Astrocyte of the spinal cord (primary cell): Measurements from ENCODE around the gene EAF1.
A peak's percentile ranks its signal among the peaks of the same experiment; 100 is the strongest.

Source experiments
- DNase-seq: peaks from one replicate; pipeline ENCODE4 v3.0.0; 2011; ENCODE audit warnings: low read depth, low spot score
- H3K4me3 ChIP-seq: 2 replicates; pipeline ENCODE4 v1.5.1; 2011; ENCODE audit warnings: low read depth, mild to moderate bottlenecking, low read length, moderate library complexity
- in situ Hi-C: cut with HindIII; loops from 2 replicates; pipeline ENCODE4 v1.10.0; 2017; ENCODE audit warnings: low sequenced_read_pairs
- TF ChIP-seq, protein P1 (sequence below): IDR thresholded peaks from 2 replicates; pipeline ENCODE4 v1.5.1; 2012; ENCODE audit warnings: low read depth, mild to moderate bottlenecking, low read length, inconsistent platforms

Gene EAF1

DNA sequence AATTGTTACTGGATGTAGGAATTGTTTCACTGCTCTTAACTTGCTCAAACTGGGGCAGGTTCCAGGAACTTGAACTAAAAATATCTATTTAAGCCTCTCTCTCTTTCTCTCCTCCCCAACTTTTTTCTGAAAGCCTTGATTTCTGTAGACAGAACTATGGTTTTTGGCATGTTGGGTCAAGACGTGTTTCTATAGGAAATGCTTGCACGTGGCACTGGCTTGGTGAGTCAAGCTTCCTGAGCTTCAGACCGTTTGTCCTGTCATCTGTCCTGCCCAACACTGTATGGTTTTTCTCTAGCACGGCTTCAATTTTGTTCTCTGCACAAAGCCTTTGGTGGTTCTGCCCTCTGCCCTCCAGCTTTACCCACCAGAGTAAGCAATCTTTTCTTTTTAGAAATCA, 13.5 kb downstream of the EAF1 start:
- TF ChIP-seq, protein P1, sequence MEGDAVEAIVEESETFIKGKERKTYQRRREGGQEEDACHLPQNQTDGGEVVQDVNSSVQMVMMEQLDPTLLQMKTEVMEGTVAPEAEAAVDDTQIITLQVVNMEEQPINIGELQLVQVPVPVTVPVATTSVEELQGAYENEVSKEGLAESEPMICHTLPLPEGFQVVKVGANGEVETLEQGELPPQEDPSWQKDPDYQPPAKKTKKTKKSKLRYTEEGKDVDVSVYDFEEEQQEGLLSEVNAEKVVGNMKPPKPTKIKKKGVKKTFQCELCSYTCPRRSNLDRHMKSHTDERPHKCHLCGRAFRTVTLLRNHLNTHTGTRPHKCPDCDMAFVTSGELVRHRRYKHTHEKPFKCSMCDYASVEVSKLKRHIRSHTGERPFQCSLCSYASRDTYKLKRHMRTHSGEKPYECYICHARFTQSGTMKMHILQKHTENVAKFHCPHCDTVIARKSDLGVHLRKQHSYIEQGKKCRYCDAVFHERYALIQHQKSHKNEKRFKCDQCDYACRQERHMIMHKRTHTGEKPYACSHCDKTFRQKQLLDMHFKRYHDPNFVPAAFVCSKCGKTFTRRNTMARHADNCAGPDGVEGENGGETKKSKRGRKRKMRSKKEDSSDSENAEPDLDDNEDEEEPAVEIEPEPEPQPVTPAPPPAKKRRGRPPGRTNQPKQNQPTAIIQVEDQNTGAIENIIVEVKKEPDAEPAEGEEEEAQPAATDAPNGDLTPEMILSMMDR: no peak
- peak; percentile 27 for DNase-seq
- no peak overlapping the region for H3K4me3 ChIP-seq
- in situ Hi-C loops: no loop called here

DNA sequence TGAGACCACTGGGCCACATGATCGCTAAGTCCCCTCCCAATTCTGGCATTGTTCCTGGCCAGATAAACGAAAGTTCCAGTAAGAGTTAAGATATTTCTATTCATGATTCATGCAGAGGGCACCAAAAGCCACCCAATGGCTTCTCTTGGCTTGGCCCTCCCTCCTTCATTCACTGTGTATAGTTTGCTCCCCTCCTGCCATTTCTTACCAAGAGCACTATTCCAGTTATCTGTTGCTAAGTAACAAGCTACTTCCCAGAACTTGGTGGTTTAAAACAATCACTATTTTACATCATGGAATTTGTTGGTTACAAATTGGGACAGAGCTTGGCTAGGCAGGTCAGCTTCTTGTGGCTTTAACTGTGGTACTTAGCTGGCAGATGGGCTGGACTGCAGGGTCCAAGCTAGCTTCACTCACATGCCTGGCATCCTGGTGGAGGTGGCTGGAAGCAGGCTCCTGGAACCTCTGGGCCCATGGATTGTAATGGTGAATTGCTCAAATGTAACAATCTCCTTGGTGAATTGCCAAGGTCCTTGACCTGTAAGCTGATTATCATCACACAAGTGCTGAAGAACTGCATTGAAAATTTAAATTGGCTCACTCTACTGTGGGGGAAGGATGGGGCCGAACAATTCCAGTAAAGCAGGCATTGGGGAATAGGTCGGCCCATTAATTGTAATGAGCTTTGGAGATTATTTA, 16.6 kb downstream of the EAF1 start:
- H3K4me3 ChIP-seq: no peak overlapping the region
- peak; percentile 89 for DNase-seq
- in situ Hi-C loops: no loop called here
- TF ChIP-seq, protein P1: no peak

DNA sequence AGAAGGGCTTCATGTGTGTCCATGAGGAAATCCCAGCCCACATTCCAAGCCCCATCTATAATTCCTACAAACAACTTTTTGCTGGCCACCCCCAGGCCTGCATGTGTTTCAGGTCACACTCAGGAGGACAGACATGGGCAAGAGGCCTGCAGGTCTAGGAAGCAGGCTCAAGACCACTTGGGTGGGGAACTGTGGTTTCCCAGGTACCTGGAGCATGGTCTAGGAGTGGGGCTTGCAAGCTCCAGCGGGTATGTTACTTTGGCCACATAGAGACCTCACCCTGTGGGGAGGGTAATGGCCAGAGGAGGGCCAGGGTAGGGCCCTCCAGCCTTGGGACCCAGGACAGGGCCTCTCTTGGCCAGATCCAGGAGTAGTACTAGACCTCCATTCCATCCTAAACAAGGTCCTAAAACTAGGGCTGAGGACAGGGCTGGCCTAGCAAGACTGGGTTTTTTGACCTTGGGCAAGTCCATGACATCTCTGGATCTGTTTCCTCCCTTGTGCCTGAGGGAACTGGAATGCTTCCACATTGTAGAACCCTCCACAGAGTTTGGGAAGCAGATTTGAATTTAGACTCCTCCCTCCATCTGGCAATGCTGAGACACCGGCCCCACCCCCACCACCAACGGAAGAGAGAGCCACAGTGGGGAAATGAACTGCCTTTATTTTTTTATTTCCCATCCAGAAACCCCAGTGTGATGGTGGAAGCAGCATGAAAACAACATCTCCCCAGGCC, 22.3 kb downstream of the EAF1 start:
- in situ Hi-C loops: no loop called here
- TF ChIP-seq, protein P1: no peak

DNA sequence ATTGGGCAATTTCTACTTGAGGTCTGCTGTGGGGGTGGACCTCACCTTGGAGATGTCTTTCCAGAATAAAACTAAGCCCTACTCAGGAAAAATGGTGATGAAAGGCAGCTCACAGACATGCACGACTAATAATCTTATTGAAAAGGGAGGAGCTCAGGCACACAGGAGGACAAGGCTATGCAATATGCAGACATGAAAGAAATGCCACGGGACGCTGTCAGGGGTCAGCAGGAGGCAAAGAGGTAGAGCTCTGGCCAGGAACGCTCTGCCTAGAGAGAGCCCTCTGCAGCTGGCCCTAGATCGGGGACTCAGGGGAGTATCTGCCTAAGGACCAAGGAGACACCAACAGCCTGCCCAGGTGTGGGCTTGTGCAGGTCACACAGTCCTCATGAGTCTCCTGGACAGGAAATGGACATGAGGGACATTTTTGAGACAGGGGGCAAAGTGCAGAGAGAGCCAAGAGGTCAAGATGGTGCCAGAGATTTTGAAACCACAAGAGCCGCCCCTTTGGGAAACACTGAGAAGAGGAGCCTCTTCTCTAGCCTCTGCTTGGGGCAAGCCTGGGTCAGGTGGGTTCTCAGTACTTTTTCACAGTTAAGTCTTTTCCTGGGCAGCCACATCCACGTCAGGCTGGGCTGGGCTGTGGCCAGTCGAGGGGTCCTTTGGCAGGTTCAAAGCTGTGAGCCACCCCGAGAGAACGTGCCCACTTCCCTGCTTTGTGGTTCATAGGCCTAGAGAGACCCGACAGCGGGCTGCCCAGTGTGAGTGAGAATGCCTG, 23.2 kb downstream of the EAF1 start:
- in situ Hi-C loops: no loop called here
- TF ChIP-seq, protein P1: no peak
- H3K4me3 ChIP-seq: no peak overlapping the region
- DNase-seq: no peak

More for the DNA sequence above, 22.3 kb downstream of the EAF1 start:
- no peak overlapping the region for H3K4me3 ChIP-seq
- no peak for DNase-seq

DNA sequence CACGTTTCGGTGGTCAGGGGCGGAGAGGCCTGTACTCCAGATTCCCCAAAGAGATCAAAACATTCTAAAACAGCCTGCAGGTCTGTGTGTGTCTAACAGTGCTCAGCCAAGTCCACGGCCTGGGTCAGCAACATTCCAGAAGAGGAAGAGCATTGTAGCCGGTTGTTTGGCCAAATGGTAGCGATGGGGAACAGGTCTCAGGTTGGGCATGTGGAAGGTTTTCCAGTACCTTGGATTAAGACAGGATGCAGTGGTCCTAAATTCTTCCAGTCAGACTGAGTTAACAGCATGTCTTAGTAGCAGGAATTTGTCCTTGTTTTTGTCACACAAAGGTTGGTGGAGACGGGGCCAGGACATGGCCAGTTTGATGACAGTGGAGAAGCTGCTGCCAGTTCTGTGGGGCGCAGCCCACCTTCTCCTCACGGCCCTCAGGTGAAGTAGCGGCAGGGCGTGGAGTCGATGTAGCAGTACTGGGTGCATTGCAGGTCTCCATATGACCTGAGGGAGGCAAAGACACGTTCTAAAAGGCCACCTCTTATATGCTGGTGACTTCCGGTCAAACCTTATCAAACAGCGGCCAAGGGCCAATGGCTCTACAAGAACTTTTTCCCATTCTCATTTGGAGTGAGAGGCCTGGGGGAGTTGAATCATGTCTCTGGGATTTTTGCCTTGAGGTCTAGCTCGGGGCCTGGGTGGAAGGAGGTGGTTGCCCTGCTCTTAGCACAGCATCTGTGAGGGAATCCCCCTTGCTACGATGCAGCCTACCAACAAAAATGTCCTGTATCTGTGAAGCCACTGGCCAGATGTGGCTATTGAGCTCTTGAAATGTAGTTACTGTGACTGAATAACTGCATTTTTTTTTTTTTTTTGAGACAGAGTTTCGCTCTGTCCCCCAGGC, 24.1 kb downstream of the EAF1 start:
- in situ Hi-C loops: no loop called here
- DNase-seq: no peak
- H3K4me3 ChIP-seq: no peak overlapping the region
- TF ChIP-seq, protein P1: no peak

DNA sequence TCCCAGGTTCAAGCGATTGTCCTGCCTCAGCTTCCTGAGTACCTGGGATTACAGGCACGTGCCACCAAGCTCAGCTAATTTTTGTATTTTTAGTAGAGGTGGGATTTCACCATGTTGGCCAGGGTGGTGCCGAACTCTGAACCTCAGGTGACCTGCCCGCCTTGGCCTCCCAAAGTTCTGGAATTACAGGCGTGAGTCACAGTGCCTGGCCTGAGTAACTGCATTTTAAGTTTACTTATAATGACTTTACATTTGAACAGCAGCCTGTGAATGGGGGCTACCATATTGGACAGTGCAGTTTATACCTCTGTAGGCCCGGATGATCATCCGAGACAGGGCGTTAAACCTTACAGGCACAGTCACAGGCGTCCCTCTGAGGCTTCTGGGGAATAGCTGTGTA, 24.8 kb downstream of the EAF1 start:
- TF ChIP-seq, protein P1: no peak
- no peak for DNase-seq
- in situ Hi-C loops: no loop called here
- no peak overlapping the region for H3K4me3 ChIP-seq
